DMS153 treated with DMSO at 0.1 percent for 48 hours (cell line): Measurements from ENCODE around the gene ZNF181.
A peak's percentile ranks its signal among the peaks of the same experiment; 100 is the strongest.

ENCODE experiments used
- DNase-seq: peaks from one replicate; lab custom pipeline; 2025; ENCODE audit not compliant: unreplicated experiment; lab: John Stamatoyannopoulos, UW

The ZNF181 gene

GRCh38 chr19:34757441-34757840 is 23.4 kb downstream of the ZNF181 start:
- no peak for DNase-seq

DNA sequence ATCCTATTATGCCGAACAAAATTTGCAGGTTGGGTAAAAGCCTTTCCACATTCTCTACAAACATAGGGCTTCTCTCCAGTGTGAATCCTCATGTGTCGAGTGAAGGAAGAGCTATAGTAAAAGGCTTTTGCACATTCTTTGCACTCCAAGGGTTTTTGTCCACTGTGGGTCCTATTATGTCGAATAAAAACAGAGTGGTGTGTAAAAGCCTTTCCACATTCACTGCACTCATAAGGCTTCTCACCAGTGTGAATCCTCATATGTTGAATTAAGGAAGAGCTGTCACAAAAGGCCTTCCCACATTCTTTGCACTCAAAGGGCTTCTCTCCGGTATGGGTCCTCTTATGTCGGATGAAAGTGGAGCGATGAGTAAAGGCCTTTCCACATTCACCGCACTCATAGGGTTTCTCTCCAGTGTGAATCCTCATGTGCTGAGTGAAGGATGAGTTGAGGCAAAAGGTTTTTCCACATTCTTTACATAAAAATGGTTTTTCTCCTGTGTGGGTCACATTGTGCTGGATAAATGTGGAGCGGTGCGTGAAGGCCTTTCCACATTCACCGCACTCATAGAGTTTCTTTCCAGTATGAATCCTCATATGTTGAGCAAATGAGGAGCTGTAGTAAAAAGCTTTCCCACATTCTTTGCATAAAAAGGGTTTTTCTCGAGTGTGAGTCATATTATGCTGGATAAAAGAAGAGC is 25.3 kb downstream of the ZNF181 start:
- no peak for DNase-seq

GRCh38 chr19:34766386-34766785 is 32.3 kb downstream of the ZNF181 start:
- DNase-seq, result no peak

GRCh38 chr19:34767951-34768350 is 33.9 kb downstream of the ZNF181 start:
- no peak for DNase-seq

DNA sequence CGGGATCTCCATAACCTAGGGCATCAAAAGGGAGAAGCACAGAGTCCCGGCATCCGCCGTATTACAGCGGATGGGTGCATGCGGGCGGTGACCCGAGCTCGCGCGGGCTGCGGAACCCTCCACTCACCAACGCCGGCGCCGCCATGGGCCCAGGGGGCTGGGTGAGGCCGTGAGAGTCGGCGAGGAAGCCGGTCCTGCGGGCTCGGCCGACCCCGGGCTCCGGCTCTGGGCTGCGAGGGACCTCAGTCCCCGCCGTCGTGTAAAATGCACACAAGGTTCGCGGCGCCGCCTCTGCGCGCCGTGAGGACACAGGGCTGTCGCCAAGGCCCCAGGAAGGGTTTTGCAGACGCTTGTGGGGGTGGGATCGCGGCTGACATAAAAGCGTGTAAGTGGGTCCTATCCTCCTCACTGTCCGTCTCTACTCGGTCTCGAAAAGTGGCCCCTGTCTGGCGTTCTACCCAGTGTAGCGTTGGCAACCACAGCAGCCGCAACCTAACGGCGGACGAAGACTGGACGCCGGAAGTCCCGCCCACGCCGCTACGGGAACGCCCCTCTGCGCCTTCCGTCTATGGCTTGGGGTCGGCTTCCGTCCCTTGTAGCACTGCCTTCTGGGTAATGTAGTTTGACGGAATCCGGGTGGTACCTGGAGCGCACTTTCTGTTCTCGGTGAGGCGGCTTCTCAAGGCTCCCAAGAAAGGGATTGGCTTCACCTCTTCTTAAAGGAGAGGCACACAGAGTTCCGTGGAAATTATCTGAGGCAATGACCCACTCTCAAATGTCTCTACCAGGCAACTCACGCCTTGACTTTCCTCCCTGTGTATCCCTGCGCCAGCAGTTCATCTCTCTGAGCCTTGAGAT is 38.9 kb downstream of the ZNF181 start, which contains the start of gene ZNF599:
ZNF599 (minus strand) TSS at position 519 of the 858 bp plus-strand sequence; CDS start at position 145, 374 bp downstream.
- DNase-seq, result peak; percentile 81

GRCh38 chr19:34773555-34773864 is 39.5 kb downstream of the ZNF181 start:
- DNase-seq, result no peak

DNA sequence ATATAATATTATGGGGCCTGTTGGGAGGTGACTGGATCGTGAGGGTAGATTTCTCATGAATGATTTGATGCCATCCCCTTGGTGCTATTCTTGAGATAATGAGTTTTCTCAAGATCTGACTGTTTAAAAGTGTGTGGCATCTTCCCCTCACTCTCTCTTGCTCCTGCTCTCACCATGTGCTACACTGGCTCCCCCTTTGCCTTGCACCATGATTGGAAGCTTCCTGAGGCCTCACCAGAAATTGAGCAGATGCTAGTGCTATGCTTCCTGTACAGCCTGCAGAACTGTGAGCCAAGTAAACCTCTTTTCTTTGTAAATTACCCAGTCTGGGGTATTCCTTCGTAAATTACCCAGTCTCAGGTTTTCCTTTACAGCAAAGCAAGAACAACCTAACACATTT is 40.8 kb downstream of the ZNF181 start:
- no peak for DNase-seq

- DNase-seq, result no peak
Observed at GRCh38 chr19:34778342-34778741, 44.3 kb downstream of the ZNF181 start.

GRCh38 chr19:34779652-34780051 is 45.6 kb downstream of the ZNF181 start:
- DNase-seq, result no peak

DNA sequence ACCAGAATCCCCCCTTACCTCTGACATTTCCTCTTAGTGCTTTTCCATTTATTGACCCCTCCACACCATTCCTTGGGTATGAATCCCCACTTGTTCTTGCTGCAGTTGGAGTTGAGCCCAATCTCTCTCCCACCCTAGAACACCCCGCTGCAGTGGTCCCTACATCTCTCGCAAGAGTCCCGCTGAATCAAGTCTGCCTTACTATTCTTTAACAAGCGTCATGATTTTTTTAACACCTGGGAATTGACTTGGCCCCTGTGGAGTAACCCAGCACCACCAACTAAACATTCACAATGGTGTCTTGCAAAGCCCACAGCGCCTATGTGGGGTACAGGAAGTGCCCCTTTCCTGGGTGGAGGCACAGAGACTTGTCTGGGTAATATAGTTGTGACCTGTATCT is 52.2 kb downstream of the ZNF181 start:
- DNase-seq, result no peak

DNA sequence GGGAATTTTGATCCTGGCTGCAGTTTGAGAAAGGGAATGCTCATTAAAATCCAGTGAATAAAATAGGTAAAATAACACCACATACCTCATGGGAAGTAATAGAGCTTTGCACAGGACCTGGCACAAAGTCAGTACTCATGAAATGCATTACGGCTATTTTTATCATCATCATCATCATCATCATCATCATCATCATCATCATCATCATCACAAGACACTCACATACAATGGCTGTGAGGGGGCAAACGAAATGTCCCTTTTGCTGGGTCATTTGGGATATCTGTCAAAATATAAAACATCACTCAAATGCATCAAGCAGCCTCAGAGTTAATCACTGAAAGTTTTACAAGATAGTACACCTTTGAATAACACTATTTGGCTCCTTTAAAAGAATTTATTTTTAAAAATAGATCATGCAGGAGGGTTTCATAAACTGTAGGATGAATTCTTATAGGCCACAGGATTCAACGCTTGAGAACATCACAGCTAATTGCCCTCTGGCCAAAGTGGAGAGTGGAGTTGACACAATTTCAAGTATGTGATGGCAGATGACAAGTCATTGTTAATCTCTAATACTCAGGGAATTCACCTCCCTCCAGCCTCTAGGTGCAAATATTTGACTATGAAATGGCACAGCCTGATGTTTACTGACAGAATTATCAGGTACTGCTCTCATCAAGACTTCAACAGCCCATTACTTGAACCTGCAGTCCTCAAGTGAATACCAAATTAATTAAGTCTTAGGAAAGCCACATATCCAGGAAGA is 53.2 kb downstream of the ZNF181 start:
- no peak for DNase-seq

DNA sequence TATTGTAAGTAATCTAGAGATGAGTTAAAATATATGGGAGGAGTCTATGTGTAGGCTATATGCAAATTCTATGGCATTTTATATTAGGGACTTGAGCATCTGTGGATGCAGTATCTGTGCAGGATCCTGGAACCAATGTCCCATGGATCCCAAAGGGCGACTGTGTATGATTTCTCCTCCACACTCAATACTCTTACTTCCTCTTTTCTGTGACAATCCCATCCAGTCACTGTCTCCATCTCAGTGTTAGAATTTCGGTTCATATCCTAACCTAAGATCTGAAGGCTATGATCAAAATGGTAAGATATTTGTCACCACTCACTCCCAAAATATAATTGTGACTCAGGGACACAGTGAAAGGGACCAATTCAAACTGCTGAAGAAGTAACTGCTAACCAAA is 54.0 kb downstream of the ZNF181 start:
- no peak for DNase-seq

DNA sequence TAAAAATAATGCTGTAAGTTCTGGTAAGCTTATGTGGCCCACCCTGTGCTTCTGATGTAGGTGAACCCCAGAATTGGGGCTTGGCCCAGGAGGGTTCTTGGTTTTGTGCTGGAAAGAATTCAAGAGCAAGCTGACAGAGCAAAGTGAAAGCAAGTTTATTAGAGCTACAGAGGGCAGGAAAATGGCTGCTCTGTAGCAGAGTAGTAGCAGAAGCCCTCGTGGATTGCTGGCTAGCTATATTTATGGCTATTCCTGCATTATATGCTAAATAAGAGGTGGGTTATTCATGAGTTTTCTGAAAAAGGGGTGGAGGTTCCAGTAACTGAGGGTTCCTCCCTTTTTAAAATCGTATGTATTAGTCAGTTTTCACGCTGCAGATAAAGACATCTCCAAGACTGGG is 59.5 kb downstream of the ZNF181 start:
- no peak for DNase-seq

- DNase-seq, result no peak
Observed at GRCh38 chr19:34794066-34794960, 60.3 kb downstream of the ZNF181 start.
